NCI-H2171 treated with DMSO at 0.1 percent for 48 hours (cell line): ENCODE results near the gene CYBA.

Source experiments
- DNase-seq: peaks from one replicate; lab custom pipeline; 2025; lab: John Stamatoyannopoulos, UW

CYBA gene

DNA sequence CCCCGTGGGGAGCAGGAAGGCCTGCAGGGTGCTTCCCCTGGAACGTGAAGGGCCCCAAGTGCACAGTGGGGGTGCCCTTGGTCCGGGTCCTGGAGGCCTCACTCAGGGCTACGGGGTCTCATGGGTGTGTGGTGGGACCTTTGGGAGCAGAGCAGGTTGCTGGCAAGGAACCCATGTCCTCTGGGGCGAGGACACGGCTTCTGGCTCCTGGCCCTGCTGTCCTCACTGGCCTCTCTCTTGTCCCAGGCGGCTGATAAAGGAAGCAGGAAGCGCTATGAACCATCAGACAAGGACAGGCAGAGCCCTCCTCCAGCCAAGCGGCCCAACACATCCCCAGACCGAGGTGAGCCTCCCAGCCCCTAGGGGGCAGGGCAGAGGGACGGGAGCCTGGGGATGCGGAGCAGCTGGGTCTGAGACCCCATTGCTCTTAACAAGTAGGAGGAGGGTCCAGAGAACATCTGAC lies 22.3 kb downstream of the CYBA start:
- DNase-seq = no peak

DNA sequence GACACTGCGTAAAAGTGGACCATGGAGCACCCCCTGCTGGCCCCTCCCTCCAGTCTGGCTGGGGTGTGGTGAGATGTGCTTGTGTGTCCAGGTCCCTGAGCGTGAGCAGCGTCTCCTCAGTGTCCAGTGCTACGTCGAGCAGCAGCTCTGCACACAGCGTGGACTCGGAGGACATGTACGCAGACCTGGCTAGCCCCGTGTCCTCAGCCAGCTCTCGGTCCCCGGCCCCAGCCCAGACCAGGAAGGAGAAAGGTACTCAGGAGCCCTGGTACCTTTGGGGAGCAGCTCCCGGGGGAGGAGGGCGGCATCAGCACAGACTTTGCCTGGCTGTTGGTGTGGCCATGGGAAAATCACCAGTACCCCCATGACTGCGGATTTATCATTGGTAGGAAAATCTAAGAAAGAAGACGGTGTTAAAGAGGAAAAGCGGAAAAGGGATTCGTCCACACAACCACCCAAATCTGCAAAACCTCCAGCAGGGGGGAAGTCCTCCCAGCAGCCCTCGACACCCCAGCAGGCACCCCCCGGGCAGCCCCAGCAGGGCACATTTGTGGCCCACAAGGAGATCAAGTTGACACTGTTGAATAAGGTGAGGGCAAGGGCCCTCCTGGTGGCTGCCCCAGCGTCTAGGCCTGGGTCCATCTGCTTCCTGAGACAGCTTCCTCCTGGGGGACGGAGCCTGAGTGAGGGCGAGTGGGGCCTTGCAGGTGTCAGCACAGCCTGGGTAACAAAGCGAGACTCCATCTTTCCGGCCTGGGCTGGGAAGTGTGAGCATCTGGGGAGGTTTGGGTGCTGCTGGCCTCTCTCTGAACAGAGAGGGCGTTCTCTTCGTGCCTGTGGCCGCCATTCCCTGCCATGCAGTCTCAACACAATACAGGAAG lies 23.1 kb downstream of the CYBA start:
- DNase-seq = no peak

- no peak for DNase-seq
Measured at GRCh38 chr16:88626646-88627045, 24.2 kb downstream of the CYBA start.

- DNase-seq = no peak
Measured at GRCh38 chr16:88624977-88625576, 25.8 kb downstream of the CYBA start.

DNA sequence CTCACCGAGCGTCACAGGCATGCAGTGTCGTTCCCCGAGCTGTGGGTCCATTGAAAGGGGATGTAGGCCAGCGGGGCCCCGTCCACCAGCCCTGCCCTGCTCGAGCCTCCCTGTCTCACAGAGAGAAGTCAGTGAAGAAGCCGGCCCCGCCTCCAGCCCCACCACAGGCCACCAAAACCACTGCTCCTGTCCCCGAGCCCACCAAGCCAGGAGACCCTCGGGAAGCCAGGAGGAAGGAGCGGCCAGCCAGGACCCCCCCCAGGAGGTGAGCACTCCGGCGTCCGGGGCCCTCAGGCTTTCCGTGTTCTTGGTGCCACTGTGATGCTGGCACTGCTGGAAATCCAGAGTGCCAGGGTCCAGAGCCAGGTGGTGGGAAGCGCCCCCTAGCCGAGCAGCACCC lies 26.4 kb downstream of the CYBA start:
- DNase-seq = no peak

DNA sequence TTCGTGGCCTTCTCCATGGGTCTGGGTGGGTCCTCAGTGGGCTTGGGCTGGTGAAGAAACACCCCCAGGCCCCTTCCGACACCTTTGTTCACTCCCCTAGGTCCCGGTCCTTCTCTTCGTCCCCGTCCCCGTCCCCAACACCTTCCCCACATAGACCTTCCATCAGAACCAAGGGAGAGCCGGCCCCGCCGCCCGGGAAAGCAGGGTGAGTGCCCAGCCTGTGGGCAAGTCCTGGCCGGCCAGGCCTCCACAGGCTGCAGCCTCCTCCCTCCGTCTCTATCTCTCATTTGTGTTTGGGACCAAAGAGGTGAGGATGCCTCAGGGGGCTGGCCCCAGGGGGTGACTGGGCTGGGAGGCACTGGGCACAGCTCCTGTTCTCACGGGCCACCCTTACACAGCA lies 27.0 kb downstream of the CYBA start:
- DNase-seq = no peak

DNA sequence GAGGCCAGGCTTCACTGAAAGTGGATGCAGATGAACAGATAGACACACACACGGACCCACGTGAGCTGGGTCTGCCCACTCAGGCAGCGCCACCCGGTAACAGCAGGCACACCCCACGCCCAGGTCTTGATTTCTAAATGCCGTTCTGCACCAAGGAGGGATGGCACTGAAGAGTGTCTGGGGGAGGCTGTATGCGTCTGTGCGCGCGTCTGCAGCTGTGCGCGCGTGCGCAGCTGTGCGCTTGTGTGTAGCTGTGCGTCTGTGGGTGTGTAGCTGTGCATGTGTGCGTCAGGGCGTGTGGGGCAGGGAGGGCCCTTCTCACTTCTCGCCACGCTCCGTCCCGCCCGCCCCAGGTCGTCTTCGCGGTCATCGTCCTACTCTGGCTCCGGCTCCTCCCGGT lies 28.0 kb downstream of the CYBA start:
- no peak for DNase-seq

- DNase-seq = no peak
Measured at GRCh38 chr16:88622125-88622524, 28.7 kb downstream of the CYBA start.

DNA sequence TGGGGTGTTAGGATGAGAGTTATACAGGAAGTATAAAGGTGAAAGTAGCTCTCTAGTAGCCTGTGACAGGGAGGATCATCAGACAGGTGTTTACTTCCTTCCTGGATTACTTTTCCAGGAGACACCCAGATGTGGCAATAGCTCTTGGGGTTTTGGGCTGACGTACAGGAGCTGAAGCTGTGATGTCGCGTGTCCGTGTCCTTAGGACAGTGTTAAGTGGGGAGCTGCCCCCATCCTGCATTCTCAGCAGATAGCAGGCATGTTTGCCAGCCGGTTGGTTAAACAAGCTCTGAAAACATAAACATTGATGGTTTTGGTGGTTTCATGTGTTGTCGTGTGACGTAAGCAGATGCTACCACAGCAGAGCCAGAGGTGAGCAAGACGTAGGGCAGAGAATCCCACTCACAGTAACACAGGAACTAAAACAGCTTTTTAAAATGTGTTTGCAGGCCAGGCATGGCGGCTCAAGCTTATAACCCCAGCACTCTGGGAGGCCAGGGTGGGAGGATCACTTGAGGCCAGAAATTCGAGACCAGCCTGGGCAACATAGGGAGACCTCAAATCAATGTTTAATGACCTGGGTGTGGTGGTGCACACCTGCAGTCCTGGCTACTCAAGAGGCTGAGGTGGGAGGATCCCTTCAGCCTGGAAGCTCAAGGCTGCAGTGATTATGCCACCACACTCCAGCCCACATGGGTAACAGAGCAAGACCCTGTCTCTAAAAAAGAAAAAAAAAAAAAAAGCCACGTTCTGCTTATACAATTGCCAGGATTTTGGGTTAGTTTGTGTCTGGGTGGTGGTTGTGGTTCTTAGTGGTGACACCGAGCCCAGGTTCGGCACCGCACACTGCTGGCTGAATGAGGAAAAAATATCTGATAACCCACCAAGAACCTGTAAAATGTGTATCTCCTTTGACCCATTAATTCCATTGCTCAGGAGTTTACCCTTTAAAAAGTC lies 30.7 kb downstream of the CYBA start:
- no peak for DNase-seq

DNA sequence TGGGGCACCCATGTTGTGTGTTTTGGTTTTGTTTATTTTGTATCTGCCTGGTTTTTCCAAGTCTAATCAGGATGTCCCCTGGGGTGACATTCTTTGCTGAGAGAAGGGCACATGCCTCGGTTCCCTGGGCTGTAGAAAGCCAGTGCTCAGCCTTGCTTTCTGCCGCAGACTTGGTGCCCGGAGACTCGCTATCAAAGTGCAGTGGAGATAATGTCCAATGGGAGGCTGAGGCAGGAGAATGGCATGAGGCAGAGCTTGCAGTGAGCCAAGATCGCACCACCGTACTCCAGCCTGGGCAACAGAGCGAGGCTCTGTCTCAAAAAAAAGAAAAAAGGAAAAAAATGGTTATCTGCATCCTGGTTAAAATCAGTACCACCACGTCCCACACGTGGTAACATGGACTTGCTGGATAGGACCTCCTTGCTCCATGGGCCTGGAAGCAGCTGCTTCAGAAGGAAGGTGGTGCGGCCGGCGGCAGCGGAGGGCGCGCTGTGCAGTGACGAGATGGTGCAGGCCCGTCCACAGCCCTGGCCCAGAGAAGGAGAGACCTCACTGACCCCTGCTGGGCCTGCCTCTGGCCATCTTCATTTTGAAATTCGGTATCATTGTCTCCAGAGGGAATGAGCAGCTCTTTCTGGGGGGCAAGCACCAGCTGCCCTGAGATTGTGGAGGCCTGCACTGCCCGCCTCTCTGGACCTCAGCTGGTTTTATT lies 31.7 kb downstream of the CYBA start:
- DNase-seq = no peak

GRCh38 chr16:88618182-88618955 lies 32.5 kb downstream of the CYBA start:
- no peak for DNase-seq

DNA sequence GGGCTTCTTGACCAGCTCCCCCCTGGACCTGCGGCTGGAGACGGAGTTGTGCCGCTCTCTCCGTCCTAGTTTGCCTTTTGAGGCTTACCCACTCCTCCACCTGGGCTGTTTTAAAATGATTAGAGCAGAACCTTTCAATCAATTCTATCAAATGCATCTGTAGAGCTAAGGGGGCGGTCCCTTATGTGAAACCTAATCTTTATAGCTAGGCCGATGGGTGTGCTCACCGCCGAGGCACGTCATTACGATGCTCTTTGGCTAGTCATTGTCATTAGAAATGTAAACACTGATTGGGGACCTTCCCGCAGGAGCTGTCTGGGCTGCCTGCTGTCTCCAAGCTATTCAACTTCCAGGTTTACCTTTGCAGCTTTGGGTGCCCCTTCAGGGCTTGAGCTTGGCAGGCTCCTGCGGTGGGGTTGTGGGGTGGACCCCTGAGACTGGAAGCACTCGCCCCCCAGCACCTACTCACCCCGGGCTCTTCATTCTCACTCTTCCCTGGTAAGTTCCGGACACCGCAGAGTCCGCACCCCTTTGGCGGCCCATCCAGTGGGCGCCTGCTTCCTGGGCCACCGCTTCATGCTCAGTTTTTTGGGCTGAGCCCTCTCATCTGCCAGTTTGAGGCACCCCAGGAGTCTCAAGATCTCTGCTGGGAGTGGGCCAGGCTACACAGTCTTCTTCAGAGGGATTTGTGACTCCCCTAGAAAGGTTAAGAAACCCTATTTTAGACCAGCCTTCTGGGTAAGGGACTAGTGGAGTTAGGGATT lies 33.4 kb downstream of the CYBA start:
- DNase-seq = no peak

- no peak for DNase-seq
Measured at GRCh38 chr16:88616736-88617135, 34.1 kb downstream of the CYBA start.

DNA sequence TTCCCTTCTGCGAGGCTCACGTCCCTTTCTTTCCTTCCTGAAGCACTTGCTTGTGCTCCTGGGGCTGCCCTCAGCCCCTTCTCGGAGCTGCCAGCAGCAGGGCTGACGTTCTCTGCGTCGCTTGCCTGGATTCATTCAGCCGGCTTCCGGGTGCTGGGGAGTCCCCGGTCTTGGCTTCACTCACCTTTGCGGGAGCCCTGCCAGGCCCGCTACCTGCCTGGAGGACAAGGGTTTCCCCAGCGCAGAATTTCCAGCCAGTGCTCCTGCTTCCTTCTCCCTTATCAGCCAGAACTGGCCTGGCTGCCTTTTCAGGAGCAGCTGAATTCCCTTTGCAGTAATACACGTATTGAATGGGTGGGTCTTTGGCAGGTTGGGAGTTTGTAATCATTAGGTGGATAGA lies 34.5 kb downstream of the CYBA start:
- no peak for DNase-seq

DNA sequence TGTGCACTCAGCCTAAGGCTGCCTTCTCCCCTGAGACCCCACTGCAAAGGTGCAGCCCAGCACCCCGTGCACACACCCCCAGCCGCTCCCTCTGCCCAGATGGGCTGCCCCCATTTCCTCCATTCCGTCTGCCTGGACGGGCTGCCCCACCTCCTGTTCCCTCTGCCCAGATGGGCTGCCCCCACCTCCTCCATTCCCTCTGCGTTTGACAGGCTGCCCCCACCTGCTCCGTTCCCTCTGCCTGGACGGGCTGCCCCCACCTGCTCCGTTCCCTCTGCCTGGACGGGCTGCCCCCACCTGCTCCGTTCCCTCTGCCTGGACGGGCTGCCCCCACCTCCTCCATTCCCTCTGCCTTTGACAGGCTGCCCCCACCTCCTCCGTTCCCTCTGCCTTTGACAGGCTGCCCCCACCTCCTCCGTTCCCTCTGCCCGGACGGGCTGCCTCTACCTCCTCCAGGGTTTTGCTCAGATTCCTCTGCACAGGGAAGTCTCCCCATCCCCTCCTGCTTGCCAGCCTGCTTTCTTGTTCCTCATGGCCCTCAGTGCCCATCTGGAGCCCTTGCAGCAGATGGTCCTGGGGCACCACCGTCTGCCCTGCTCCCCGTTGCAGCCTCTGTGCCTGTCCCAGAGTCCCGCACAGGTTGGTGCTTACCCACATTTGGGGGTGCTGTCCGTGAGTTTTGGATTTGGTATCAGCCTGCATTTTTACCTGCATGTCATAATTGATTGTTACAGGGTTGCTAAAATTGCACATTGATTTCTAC lies 35.9 kb downstream of the CYBA start:
- peak; percentile 77 for DNase-seq

DNA sequence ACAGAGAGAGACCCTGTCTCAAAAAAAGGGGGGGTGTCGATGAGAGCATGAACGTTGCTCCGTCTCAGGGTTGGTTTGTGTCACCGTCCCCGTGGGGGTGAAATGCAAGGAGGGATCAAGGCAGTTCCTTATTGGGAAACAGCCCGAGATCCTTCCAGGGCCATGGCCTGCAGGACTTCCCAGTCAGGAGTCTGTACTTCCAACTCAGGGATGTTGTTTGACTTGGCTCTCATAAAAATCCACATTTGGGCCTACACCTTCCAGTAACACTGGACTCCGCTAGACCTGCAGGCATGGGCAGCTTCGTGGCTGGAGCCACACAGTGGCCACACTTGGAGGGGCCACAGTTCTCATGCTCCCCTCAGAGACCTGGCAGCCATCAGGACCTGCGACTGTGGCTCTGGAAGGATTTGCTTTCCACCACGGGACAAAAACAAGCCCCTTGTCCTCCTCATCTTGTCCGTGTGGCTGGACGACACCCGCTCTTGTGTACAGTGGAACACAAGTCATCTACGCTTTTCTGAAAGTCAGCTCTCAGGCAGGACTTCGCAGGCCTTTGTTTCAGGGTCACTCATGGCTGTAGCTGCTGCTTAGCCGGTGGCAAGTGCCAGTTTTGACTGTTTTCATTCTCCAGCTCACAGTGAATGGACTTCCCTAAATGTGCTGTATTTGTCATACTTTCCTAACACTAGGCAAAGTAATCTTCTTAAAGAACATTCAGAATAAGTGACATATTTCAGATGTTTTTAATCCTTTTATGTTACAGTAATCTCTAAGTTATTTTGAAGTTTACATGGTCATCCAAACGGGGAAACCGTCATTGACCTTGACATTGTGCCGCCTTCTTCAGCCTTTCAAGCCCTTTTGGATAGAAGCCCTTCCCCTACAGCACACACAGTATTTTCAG lies 36.7 kb downstream of the CYBA start:
- DNase-seq = no peak

DNA sequence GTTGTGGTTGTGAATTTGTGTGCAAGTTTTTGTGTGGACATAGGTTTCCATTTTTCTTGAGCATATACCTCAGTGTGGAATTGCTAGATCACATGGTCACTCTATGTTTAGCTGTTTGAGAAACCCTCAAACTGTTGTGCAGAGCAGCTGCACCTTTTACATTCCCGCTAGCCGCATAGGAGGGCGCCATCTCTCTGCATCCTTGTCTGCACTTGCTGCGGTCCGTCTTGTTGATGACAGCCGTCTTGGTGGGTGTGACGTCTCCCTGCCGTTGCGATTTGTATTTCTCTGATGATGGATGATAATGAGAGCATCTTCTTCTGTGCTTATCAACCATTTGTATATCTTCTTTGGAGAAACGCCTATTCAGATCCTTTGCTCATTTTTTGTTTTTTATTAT lies 37.6 kb downstream of the CYBA start:
- no peak for DNase-seq
